Ovary (tissue), 3 donors: ENCODE results near the gene CAPN3.

ENCODE experiments used
- POLR2A ChIP-seq: fragments of 450-650 bp; IDR thresholded peaks from one replicate; pipeline ENCODE4 v1.6.1; 2017; ENCODE audit warnings: antibody characterized with exemption, mild to moderate bottlenecking, moderate library complexity
- TF ChIP-seq, protein P1 (sequence below), 3 donors: fragments of 450-650 bp in 2 of 3; fragments of 200-600 bp in 1 of 3; IDR thresholded peaks; one replicate each; pipeline versions ENCODE4 v1.5.1 to v1.8.0; 2016 to 2022; ENCODE audit warnings: antibody characterized with exemption in 3 of 3, mild to moderate bottlenecking in 1 of 3
- donor health status: DM: no; HTN: no; CAD: no.

DNA sequence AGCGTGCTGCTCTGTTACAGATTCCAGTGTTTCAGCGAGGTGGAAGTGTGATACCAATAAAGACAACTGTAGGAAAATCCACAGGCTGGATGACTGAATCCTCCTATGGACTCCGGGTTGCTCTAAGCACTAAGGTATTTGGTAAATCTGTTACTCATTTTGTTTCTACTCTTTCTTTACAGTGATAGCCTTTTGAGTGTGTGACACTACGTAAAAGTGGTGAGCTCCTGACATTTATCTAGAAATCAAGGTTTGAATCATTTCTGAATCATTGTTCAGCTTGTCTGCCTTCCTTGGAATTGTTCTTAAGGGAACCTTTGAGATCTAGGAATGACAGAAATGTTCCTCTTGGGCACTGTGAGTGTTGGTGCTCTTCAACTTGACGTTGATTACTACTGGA lies 11.2 kb upstream of the CAPN3 start:
- TF ChIP-seq POLR2A = no peak
- TF ChIP-seq, protein P1, sequence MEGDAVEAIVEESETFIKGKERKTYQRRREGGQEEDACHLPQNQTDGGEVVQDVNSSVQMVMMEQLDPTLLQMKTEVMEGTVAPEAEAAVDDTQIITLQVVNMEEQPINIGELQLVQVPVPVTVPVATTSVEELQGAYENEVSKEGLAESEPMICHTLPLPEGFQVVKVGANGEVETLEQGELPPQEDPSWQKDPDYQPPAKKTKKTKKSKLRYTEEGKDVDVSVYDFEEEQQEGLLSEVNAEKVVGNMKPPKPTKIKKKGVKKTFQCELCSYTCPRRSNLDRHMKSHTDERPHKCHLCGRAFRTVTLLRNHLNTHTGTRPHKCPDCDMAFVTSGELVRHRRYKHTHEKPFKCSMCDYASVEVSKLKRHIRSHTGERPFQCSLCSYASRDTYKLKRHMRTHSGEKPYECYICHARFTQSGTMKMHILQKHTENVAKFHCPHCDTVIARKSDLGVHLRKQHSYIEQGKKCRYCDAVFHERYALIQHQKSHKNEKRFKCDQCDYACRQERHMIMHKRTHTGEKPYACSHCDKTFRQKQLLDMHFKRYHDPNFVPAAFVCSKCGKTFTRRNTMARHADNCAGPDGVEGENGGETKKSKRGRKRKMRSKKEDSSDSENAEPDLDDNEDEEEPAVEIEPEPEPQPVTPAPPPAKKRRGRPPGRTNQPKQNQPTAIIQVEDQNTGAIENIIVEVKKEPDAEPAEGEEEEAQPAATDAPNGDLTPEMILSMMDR (IDR thresholded peaks at IDR 0.05) = no peak
